Stimulated activated memory B cell treated with anti-CD40 and anti-IgM and Interleukin-4, amounts not matched to agents 10 μg/mL and 1 μg/mL and 100 μg/mL, for 72 hours (primary cell): ENCODE data around the gene SMAD7.
A peak's percentile ranks its signal among the peaks of the same experiment; 100 is the strongest.

Experiments used
- ATAC-seq: fragments of 150-1000 bp; cut with Tn5 transposase; 2 replicates; pipeline ENCODE4 v1.10.0; 2021
- H3K27ac Mint-ChIP-seq: one replicate; pipeline ENCODE4 v1.8.0; 2022; ENCODE audit warnings: mild to moderate bottlenecking, mixed read lengths
- H3K27me3 Mint-ChIP-seq: one replicate; pipeline ENCODE4 v1.8.0; 2022; ENCODE audit warnings: mixed read lengths
- H3K36me3 Mint-ChIP-seq: one replicate; pipeline ENCODE4 v1.8.0; 2022; ENCODE audit warnings: mixed read lengths
- H3K4me1 Mint-ChIP-seq: one replicate; pipeline ENCODE4 v1.8.0; 2022; ENCODE audit warnings: mixed read lengths
- H3K4me3 Mint-ChIP-seq: one replicate; pipeline ENCODE4 v1.8.0; 2022; ENCODE audit warnings: mild to moderate bottlenecking, moderate library complexity, mixed read lengths
- H3K9me3 Mint-ChIP-seq: one replicate; pipeline ENCODE4 v1.8.0; 2022; ENCODE audit warnings: mixed read lengths

The SMAD7 gene

DNA sequence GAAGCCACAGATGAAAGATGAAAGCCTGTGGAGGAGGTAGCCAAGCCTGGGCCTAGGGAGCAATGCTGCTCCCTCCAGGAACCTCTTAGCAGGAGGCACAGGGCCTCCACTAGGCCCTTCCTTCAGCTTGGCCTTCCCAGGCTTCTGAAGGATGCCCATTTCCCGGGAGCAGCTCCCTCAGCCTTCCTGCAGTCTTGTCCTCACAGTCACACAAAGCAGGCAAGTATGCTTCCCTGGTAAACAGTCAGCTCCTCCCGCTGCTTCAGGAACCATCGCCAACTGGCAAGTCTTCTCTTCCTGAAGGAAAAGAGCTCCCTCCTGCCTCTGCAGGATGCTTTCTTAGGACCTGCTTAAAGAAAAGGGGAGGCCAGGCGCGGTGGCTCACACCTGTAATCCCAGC lies 53.2 kb downstream of the SMAD7 start:
- H3K27ac Mint-ChIP-seq = peak overlapping the region; percentile 77
- no peak overlapping the region for H3K4me3 Mint-ChIP-seq
- H3K4me1 Mint-ChIP-seq = peaks cover 30% of the 10 kb centered on the region
- peaks cover 3% of the 10 kb centered on the region for H3K9me3 Mint-ChIP-seq
- no peaks in the 10 kb centered on the region for H3K36me3 Mint-ChIP-seq
- no peaks in the 10 kb centered on the region for H3K27me3 Mint-ChIP-seq
- ATAC-seq = no peak

DNA sequence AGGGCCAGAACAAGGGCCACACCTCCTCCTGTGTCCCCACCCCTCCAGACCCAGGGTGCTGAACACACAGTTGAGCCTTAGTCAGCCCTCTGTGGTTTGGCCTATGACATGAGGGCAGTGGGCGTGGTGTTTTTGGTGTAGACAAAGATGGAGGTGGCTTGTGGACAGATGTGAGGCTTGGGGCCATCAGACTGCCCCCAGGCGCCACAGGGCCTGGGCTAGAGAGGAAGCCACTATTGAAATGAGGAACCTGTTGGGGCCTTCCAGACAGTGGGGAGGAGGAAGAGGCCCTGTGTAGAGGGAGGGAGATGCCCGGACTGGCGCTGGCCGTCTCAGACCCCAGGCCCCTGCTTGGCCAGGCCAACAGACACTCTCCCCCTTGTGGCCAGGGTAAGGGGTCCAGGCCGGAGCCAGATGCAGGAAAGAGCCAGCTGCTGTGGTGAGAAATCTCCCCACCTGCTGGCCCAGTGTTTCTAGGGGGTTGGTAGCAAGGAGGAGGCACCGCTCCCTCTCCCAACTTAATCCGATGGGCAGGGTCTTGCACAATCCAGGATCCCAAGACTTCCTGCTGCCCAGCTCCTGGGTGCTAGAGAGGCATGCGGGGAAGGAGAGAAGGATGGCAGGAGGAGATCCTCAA lies 53.8 kb downstream of the SMAD7 start:
- peaks cover 30% of the 10 kb centered on the region for H3K4me1 Mint-ChIP-seq
- no peaks in the 10 kb centered on the region for H3K36me3 Mint-ChIP-seq
- no peaks in the 10 kb centered on the region for H3K27me3 Mint-ChIP-seq
- peaks cover 3% of the 10 kb centered on the region for H3K9me3 Mint-ChIP-seq
- ATAC-seq = peak; percentile 92
- peak overlapping the region; percentile 77 for H3K27ac Mint-ChIP-seq
- H3K4me3 Mint-ChIP-seq = peak overlapping the region; percentile 19

DNA sequence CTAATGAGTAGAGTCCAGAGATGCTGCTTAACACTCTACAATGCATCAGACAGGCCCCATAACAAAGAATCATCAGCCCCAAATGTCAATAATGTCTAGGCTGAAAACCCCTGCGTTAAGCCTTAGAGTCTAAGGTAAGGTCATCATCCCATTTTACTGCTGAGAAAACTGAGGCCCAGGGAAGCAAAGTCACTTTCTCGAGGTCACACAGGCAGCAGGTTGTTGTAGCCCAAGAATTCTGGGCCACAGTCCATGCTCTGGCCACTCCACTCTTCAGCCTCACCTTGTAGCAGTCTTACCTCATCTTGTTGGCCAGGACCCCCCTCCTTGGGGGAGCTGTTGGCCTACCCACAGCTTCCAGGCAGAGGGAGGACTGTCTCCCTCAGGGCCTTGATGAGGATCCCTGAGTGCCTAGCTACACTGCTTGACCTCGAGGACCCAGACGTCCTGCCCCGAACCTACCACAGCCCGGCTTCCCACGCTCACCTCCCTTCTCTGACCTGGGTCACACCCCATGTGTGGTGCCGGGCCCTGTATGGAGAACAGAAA lies 54.4 kb downstream of the SMAD7 start:
- Mint-ChIP-seq H3K27ac (peak overlapping the region; percentile 77), H3K36me3 (no peaks in the 10 kb centered on the region), H3K27me3 (no peaks in the 10 kb centered on the region), H3K4me1 (peaks cover 30% of the 10 kb centered on the region), H3K9me3 (peaks cover 3% of the 10 kb centered on the region), H3K4me3 (peak overlapping the region; percentile 19)
- no peak for ATAC-seq

DNA sequence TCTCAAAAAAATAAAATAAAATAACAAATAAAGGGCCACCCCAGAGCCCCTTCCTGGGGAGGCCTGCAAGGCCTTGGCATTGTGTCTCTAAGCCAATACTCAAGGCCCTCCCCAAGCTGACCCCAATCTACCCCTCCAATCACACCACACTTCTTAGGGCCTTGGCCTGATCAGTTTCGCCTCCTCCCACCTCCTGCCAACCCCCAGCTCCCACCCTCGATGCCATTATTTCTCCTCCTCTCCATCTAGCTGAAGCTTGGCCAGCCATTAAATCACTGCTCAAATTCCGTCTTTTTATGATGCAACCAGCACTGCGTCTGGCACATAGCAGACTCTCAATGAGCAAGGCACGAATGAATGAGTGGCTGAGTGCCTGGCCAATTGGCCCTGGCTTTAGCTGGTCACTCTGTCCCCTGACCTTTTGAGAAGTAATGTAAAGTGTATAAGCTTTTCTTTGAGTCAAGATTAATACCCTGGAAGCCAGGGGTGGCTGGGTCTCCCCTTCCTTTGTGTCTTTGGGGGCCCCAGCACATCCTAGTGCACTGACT lies 55.9 kb downstream of the SMAD7 start:
- Mint-ChIP-seq H3K36me3 (no peaks in the 10 kb centered on the region), H3K27ac (no peak overlapping the region), H3K27me3 (no peaks in the 10 kb centered on the region), H3K9me3 (no peaks in the 10 kb centered on the region), H3K4me3 (no peak overlapping the region), H3K4me1 (peaks cover 28% of the 10 kb centered on the region)
- ATAC-seq = no peak

DNA sequence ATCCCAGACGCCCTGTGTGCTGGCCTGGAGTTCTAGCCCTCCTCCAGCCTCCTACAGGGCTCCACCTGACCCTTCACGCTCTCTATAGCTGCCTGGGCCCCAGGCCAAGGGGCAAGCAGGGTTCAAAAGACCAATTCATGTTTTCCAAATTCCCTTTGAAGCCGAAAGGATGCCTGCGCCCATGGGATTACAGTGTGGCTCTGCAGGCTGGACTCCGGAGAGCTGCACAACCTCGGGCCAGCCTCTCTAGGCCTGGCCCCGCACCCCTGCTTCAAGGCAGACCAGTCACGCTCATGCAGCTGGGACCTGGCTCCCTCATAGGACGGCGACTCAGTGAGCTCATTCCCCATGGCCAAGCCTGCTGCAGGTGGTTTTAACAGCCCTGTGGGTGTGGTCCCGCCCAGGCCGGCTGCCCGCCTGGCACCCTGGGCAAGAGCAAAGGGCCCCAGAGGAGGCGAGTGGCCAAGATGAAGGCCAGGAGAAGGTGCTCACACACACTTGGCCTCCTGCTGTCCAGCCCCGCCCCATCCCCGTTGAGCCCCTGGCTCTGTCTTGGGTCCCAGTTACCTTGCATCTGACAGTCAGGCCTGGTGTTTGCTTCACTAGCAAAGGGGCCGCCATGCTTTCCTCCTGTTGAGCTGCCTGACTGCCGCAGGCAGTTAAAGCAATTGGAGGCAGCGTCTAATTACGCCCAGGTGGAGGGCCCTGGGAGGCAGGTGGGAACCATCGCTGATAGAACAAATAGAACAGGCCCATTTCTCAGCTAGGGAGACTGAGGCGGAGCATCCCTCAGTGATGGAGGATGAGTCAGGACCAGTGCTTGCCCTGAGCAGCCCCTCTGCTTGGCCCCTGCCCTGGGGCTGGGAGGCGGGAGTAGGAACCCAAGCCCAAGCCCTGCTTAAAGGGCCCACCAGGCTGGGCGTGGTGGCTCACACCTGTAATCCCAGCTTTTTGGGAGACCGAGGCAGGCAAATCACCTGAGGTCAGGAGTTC lies 56.9 kb downstream of the SMAD7 start:
- Mint-ChIP-seq H3K36me3 (no peaks in the 10 kb centered on the region), H3K9me3 (no peaks in the 10 kb centered on the region), H3K27me3 (no peaks in the 10 kb centered on the region), H3K27ac (no peak overlapping the region), H3K4me3 (no peak overlapping the region), H3K4me1 (peaks cover 25% of the 10 kb centered on the region)
- no peak for ATAC-seq

DNA sequence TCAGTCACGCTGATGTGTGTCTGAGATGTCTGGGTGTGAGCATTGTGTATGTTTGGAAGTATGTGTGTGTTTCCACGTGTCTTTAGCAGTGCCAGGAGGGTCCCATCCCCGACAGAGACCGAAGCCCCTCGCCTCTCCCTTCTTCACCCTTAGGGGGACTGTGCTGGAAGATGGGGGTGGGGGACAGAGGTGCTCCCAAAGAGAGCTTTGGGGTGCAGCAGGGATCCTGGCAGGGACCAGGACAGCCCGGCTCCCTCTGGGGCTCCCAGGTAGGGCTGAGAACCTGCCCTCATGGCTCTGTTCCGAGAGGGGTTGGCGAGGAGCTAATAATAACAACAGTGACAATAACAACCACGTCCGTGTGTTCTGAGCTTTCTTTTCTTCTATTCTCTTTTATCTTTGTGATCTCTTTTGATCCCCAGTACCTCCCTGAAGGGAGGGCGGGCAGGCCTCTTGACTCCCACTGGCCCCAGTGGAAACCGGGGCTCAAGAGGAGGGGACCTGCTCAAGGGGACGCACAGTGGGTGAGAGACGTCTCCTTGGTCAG lies 57.6 kb downstream of the SMAD7 start:
- Mint-ChIP-seq H3K36me3 (no peaks in the 10 kb centered on the region), H3K9me3 (no peaks in the 10 kb centered on the region), H3K27ac (no peak overlapping the region), H3K4me1 (peaks cover 25% of the 10 kb centered on the region), H3K4me3 (no peak overlapping the region), H3K27me3 (no peaks in the 10 kb centered on the region)
- ATAC-seq = no peak

DNA sequence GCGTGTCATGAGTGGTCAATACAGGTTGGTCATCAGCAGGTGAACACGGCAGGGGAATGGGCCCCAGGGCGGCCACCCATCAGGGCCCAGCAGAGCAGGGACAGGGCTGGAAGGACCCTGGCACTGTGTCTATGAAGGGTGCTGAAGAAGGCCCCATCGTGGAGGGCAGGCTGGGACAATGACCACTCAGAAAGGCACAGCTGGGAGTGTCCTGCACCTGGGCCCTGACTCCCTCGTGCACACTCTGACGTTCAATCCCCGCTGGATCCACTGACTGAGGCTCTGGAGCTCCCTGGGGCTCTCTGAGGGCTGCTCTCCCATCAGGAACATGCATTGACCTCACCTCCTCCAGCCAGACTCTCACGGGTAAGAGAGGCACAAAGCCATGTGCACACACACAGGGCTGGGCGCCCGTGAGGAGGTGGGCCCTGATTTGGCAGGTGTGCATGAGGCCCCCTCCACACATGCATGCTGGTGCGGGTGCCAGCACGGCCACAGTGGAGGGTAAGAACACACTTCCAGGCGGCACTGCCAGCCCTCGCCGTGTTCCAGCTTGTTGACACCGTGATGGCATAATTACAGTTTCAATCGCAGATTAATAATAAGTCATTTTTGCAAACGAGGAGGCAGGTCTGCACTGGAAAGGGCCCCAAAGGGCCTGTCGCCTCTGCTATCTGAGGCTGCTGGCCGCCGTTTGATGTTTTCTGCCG lies 58.5 kb downstream of the SMAD7 start:
- no peaks in the 10 kb centered on the region for H3K36me3 Mint-ChIP-seq
- no peaks in the 10 kb centered on the region for H3K9me3 Mint-ChIP-seq
- H3K4me1 Mint-ChIP-seq = peaks cover 23% of the 10 kb centered on the region
- H3K4me3 Mint-ChIP-seq = no peak overlapping the region
- no peaks in the 10 kb centered on the region for H3K27me3 Mint-ChIP-seq
- H3K27ac Mint-ChIP-seq = no peak overlapping the region
- ATAC-seq = no peak

DNA sequence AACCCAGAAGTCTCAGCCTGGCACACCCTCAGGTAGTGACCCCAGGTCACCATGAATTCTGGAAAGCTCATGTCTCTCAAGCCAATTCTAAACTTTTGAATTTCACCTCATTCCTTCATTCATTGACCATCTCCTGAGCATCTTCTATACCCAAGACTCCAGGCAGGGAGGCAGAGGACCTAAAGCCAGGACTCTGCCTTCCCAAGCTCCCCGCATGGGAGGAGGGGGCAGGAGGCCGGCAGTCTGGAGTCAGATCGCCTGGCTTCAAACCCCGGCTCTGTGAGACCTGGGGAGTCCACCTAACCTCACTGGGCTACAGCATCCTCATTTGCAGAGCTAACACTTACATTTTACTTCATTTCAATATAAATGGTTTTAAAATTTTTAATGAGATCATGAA lies 59.0 kb downstream of the SMAD7 start:
- no peaks in the 10 kb centered on the region for H3K36me3 Mint-ChIP-seq
- H3K9me3 Mint-ChIP-seq = no peaks in the 10 kb centered on the region
- ATAC-seq = no peak
- peaks cover 17% of the 10 kb centered on the region for H3K4me1 Mint-ChIP-seq
- no peak overlapping the region for H3K4me3 Mint-ChIP-seq
- no peaks in the 10 kb centered on the region for H3K27me3 Mint-ChIP-seq
- H3K27ac Mint-ChIP-seq = no peak overlapping the region

DNA sequence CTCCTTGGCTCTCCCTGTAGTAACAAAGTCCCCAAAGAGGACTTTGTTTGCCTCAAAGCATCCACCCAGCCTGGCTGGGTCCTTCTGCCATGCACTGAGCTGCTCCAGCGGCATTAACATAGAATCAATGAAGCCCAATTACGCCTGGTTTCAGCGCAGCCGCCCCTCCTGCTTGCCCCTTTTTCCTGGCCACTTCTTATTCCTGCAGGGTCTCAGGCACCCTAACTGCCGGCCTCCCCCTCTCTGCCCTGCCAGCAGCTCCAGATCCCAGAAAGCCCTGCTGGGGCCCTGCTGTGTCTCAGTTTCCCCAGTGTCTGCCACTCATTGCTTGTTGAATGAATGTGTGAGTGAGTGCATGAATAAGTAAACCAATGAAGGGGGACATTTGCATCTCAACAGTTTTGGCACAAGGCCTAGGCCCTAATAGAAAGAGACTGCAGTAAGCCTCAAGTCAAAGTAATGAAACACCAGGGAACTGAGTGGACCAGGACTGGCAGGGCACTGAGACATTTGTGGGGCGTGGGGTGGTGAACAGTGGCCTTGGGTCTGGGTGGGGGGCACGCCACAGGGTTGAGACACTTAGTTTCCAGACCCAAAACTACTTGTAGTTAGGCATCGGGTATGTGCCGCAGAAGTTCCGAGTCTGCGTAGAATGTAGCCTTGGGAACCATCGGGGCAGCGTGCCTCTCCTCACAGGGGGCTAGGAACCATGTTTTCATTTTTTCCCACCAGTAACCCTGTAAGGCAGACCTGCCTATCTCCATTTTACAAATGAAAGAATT lies 60.6 kb downstream of the SMAD7 start:
- Mint-ChIP-seq H3K27me3 (no peaks in the 10 kb centered on the region), H3K27ac (peak overlapping the region; percentile 43)
- no peak for ATAC-seq

DNA sequence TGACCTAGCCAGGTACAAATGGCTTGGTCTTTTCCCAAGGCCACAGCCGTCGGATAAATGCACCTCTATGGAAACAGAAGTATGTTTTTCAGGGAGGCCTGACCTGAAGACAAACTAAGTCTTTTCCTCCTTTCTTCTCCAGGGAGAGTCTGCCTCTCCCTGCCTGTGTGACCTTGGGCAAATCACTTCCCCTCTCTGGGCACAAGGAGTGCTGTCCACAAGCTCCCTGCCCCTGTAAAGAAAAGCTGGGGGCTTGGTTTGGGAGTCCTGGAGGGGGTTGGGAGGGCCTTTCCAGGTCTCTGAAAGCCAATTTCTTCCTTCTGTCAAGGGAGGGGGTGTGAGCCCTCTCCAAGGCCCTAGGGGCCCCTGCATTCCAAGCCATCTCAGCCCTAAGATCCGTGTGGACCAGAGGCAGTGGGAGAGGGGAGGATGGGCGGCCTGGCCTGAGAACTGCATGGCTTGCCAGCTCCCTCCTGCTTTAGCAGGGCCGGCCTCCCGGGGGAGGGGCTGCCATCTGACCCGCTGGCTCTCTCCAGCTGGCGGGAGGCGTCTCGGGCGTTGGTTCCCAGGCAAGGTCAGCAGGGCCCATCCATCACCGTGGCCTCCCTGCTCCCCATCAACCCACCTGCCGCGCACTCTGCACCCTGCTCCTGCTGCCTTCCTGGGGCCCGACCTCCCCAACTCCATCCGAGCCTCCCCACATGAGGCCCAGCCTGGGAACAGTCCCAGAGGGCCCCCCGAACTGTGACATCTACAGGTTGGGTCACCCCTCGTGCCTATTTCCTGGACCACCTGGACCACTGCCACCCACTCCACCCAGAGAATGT lies 61.4 kb downstream of the SMAD7 start:
- no peak for ATAC-seq
- peaks cover 15% of the 10 kb centered on the region for H3K4me1 Mint-ChIP-seq
- no peaks in the 10 kb centered on the region for H3K9me3 Mint-ChIP-seq
- peak overlapping the region; percentile 43 for H3K27ac Mint-ChIP-seq
- H3K36me3 Mint-ChIP-seq = no peaks in the 10 kb centered on the region
- H3K4me3 Mint-ChIP-seq = no peak overlapping the region
- H3K27me3 Mint-ChIP-seq = no peaks in the 10 kb centered on the region

More for the DNA sequence above, 60.6 kb downstream of the SMAD7 start:
- Mint-ChIP-seq H3K4me3 (no peak overlapping the region), H3K4me1 (peaks cover 7% of the 10 kb centered on the region), H3K36me3 (no peaks in the 10 kb centered on the region), H3K9me3 (no peaks in the 10 kb centered on the region)

DNA sequence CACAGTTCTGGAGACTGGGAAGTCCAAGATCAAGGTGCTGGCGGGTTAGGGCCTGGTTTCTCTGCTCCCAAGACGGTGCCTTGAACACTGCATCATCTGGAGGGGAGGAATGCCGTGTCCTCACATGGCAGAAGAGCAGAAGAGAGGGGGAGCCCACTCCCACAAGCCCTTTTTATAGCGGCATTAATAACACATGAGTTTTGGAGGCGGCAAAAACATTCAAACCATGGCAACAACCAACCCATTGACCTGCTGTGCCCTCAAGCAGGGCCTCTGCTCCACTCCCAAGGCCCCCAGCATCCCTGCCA lies 62.0 kb downstream of the SMAD7 start:
- Mint-ChIP-seq H3K36me3 (no peaks in the 10 kb centered on the region), H3K9me3 (no peaks in the 10 kb centered on the region), H3K4me3 (no peak overlapping the region), H3K27me3 (no peaks in the 10 kb centered on the region), H3K4me1 (peaks cover 15% of the 10 kb centered on the region), H3K27ac (no peak overlapping the region)
- ATAC-seq = no peak

DNA sequence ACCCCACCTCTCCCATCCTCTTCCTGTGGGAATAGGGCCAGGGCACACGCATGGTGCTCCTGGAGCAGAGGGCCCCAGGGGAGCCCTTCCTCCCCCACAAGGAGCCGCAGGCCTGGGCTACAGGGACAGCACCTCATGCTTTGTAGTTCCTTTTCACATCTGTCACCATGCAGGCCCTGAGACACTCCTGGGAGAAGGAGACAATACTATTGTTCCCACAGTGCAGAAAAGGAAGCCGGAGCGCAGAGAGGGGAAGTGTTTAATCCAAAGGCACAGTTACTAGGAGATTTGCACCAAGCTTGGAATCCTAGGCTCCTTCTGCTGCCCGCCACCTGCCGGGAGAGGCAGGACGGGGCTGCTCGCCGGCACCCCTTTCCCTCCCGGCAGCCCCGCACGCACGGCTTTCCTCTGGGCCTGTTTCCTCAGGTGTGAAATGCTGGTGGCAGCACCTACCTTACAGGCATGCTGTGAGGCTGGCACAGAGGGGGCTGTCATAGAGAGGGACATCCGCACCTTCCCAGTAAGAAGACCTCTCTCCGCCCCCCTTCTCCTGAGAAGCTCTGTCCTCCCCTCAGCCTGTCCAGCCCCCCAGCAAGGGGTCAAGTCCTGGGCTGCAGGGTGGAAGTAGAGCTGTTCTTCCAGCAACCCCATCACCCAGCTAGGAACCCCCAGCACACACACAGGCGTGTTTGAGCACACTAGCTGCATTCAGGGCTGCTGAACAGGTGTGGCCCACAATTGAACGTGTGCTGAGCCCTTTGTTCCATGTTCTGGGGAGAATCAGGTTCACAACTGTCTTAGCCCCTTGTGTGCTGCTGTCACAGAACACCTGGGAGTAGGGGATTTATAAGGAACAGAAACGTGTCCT lies 62.6 kb downstream of the SMAD7 start:
- no peaks in the 10 kb centered on the region for H3K36me3 Mint-ChIP-seq
- no peak overlapping the region for H3K27ac Mint-ChIP-seq
- H3K4me1 Mint-ChIP-seq = peaks cover 15% of the 10 kb centered on the region

More for the DNA sequence above, 62.6 kb downstream of the SMAD7 start:
- no peaks in the 10 kb centered on the region for H3K9me3 Mint-ChIP-seq
- H3K4me3 Mint-ChIP-seq = no peak overlapping the region
- no peak for ATAC-seq
- no peaks in the 10 kb centered on the region for H3K27me3 Mint-ChIP-seq
